Upper lobe of right lung (tissue), 1 donor: Measurements from ENCODE around the gene B3GNT9. TPM values are rescaled to one million over a fixed set of nuclear protein-coding genes. Genes with fewer than 3 reads are reported as not detected.

ENCODE experiments used
- ATAC-seq: fragments of 200-7000 bp; cut with Tn5 transposase; one replicate; pipeline ENCODE4 v1.9.1; 2020; ENCODE audit warnings: mild to moderate bottlenecking, moderate library complexity
- DNase-seq: peaks from one replicate; pipeline ENCODE4 v3.0.0-alpha.2; 2020
- H3K27ac ChIP-seq: fragments of 200-600 bp; one replicate; pipeline ENCODE4 v1.8.0; 2022
- H3K27me3 ChIP-seq: fragments of 200-600 bp; one replicate; pipeline ENCODE4 v1.8.0; 2022; ENCODE audit warnings: mild to moderate bottlenecking
- H3K36me3 ChIP-seq: fragments of 200-600 bp; one replicate; pipeline ENCODE4 v1.8.0; 2022
- H3K4me1 ChIP-seq: fragments of 200-600 bp; one replicate; pipeline ENCODE4 v1.8.0; 2022
- H3K4me3 ChIP-seq: fragments of 200-600 bp; one replicate; pipeline ENCODE4 v1.8.0; 2022; ENCODE audit warnings: mild to moderate bottlenecking
- H3K9me3 ChIP-seq: fragments of 200-600 bp; one replicate; pipeline ENCODE4 v1.8.0; 2022
- CTCF ChIP-seq: fragments of 200-600 bp; IDR thresholded peaks from one replicate; pipeline ENCODE4 v1.8.0; 2022; ENCODE audit warnings: antibody characterized with exemption
- intact Hi-C: fragments of 100-400 bp; cut with DNase I; formaldehyde crosslinking; loops from one replicate; pipeline ENCODE4 v1.11.0; 2022
- total RNA-seq: library from RNA; stranded (reverse); fragmentation: NEBNext Ultra II Directional; extraction: Animal tissue kit (Norgen Biotek cat#: 25700); gene quantifications from one replicate; pipeline ENCODE4 v1.2.1, GENCODE V29; 2021
- donor health status: DM: no; HTN: yes; CAD: no; lungs with severe emphysema.

B3GNT9 gene
- total RNA-seq, 1 donor from 2014 or later = 19.3 TPM

GRCh38 chr16:67191995-67192681, 41.3 kb upstream of the B3GNT9 start, which contains the start of gene E2F4:
E2F4 (plus strand) TSS chr16:67192155; CDS start chr16:67192228, 73 bp downstream.
- ATAC-seq (peak; percentile 97), DNase-seq (peak; percentile 96)
- intact Hi-C loops = no loop called here
- Histone ChIP-seq H3K27me3 (no peaks in the 10 kb centered on the region), H3K27ac (peak within 1 kb of the TSS; percentile 82), H3K4me1 (peaks cover 27% of the 10 kb centered on the region), H3K9me3 (no peaks in the 10 kb centered on the region), H3K36me3 (peaks cover 40% of the 10 kb centered on the region), H3K4me3 (peak within 1 kb of the TSS; percentile 99)
- no peak for TF ChIP-seq CTCF

GRCh38 chr16:67191411-67191994, 40.7 kb upstream of the B3GNT9 start:
- no peaks in the 10 kb centered on the region for H3K27me3 ChIP-seq
- DNase-seq = no peak
- peaks cover 27% of the 10 kb centered on the region for H3K4me1 ChIP-seq
- peak overlapping the region; percentile 99 for H3K4me3 ChIP-seq
- no peak for TF ChIP-seq CTCF
- peaks cover 34% of the 10 kb centered on the region for H3K36me3 ChIP-seq
- no peaks in the 10 kb centered on the region for H3K9me3 ChIP-seq
- ATAC-seq = no peak
- intact Hi-C loops = no loop called here
- H3K27ac ChIP-seq = no peak overlapping the region

DNA sequence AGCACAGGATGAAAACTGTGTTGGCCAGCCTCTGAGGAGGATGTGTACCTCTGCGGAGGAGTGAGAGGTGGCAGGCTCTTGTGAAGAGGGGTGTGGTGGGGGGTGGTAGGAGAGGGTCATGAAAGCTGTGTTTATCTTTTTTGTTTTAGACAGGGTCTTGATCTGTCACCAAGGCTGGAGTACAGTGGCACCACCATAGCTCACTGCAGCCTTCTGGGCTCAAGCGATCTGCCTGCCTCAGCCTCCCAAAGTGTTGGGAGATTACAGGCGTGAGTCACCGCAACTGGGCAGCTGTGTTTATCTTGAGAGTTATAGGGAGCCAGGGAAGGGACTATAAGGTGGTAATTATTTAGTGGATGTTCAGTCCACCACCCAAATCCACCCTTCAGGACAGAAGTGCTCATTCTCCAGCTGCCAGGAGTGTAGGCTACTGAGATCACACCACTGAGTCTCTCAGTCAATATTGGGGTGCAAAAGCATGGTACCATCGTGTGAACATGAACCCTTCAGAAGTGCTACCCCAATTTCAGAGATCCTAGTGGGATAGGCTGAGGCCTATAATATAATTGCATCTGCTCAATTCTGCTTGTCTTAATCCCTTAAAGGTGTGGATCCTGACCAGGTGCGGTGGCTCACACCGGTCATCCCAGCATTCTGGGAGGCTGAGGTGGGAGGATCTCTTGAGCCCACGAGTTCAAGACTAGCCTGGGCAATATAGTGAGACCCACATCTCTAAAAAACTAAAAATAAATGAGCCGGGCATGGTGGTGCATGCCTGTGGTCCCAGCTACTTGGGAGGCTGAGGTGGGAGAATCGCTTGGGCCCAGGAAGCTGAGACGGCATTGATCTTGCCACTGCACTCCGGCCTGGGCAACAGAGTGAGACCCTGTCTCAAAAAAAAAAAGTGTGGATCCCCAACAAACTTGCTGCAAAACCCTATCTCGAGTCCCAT, 39.9 kb upstream of the B3GNT9 start:
- ATAC-seq = no peak
- Histone ChIP-seq H3K27ac (peak overlapping the region; percentile 6), H3K4me1 (peaks cover 29% of the 10 kb centered on the region), H3K27me3 (no peaks in the 10 kb centered on the region), H3K36me3 (peaks cover 26% of the 10 kb centered on the region), H3K9me3 (no peaks in the 10 kb centered on the region), H3K4me3 (peak overlapping the region; percentile 36)
- no peak for DNase-seq
- intact Hi-C loops = no loop called here
- TF ChIP-seq CTCF = no peak

GRCh38 chr16:67190041-67190440, 39.2 kb upstream of the B3GNT9 start, which contains the start of gene EXOC3L1:
EXOC3L1 (minus strand) TSS chr16:67190136; CDS start chr16:67189676, 460 bp downstream.
- peaks cover 36% of the 10 kb centered on the region for H3K4me1 ChIP-seq
- H3K4me3 ChIP-seq = peak within 1 kb of the TSS; percentile 36
- peak within 1 kb of the TSS; percentile 51 for H3K27ac ChIP-seq
- peaks cover 19% of the 10 kb centered on the region for H3K36me3 ChIP-seq
- TF ChIP-seq CTCF = no peak
- no peak for ATAC-seq
- H3K27me3 ChIP-seq = no peaks in the 10 kb centered on the region
- DNase-seq = no peak
- H3K9me3 ChIP-seq = no peaks in the 10 kb centered on the region
- intact Hi-C loops = no loop called here

DNA sequence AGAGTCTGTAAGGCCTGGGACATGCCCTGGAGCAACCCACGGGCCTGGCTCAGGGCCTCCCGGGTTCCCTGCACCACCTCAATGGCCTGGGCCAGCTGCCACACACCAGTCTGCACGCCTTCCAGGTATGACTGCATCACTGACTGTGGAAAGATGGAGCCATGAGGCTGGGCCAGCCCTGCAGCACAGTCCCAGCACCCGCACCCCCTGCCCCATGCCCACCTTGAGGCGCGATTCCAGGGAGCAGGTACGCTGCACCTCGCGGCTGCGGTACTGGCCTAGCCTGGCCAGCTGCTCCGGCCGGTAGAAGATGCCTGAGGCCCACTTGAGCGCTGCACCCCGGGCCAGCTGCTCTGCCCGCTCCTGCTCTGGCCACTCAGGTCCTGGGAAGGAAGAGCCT, 38.0 kb upstream of the B3GNT9 start:
- DNase-seq (no peak), ATAC-seq (no peak)
- Histone ChIP-seq H3K27me3 (no peaks in the 10 kb centered on the region), H3K4me1 (peaks cover 39% of the 10 kb centered on the region), H3K36me3 (peaks cover 7% of the 10 kb centered on the region), H3K27ac (no peak overlapping the region), H3K4me3 (no peak overlapping the region), H3K9me3 (no peaks in the 10 kb centered on the region)
- no peak for TF ChIP-seq CTCF
- intact Hi-C loops = no loop called here
